Mammary epithelial cell (primary cell): ENCODE measurements around the gene SMO.

Source experiments
- EZH2 ChIP-seq: IDR thresholded peaks from 2 replicates; pipeline ENCODE4 v1.6.1; 2012; ENCODE audit warnings: low read length, inconsistent platforms, borderline replicate concordance
- TF ChIP-seq, protein P1 (sequence below), 2 donors: IDR thresholded peaks in 1 of 2; conservative IDR thresholded peaks in 1 of 2; 2 replicates each; pipeline ENCODE4 v1.5.1; 2011 to 2012; ENCODE audit warnings: inconsistent platforms in 2 of 2, low read length in 2 of 2, mild to moderate bottlenecking in 2 of 2, control low read depth in 1 of 2, low read depth in 1 of 2; ENCODE audit not compliant: insufficient read depth in 1 of 2; ENCODE audit errors: extremely low read depth in 1 of 2

GRCh38 chr7:129208667-129209066, 20.2 kb downstream of the SMO start:
- TF ChIP-seq, protein P1, sequence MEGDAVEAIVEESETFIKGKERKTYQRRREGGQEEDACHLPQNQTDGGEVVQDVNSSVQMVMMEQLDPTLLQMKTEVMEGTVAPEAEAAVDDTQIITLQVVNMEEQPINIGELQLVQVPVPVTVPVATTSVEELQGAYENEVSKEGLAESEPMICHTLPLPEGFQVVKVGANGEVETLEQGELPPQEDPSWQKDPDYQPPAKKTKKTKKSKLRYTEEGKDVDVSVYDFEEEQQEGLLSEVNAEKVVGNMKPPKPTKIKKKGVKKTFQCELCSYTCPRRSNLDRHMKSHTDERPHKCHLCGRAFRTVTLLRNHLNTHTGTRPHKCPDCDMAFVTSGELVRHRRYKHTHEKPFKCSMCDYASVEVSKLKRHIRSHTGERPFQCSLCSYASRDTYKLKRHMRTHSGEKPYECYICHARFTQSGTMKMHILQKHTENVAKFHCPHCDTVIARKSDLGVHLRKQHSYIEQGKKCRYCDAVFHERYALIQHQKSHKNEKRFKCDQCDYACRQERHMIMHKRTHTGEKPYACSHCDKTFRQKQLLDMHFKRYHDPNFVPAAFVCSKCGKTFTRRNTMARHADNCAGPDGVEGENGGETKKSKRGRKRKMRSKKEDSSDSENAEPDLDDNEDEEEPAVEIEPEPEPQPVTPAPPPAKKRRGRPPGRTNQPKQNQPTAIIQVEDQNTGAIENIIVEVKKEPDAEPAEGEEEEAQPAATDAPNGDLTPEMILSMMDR (conservative IDR thresholded peaks at IDR 0.05 in 1 of 2, IDR thresholded peaks at IDR 0.05 in 1 of 2; ENCODE audit: extremely low read depth in 1 of 2, insufficient read depth in 1 of 2, low read depth in 1 of 2, low read length in 2 of 2): no peak
- no peak for TF ChIP-seq EZH2
